ENCODE measurements around the gene DMKN.
A peak's percentile ranks its signal among the peaks of the same experiment; 100 is the strongest.

Gene DMKN

GRCh38 chr19:35498984-35499527, 14.4 kb downstream of the DMKN start:
- no peaks in the 10 kb centered on the region for H3K9me3 ChIP-seq (ENCODE audit: severe bottlenecking)
- H3K36me3 ChIP-seq (ENCODE audit: low read depth), result peaks cover 52% of the 10 kb centered on the region
- ATAC-seq (ENCODE audit: low read depth) (no peak), DNase-seq (ENCODE audit: low spot score) (no peak)
- H3K27ac ChIP-seq (ENCODE audit: poor library complexity, severe bottlenecking), result no peak overlapping the region
- H3K27me3 ChIP-seq (ENCODE audit: insufficient read depth, poor library complexity, severe bottlenecking), result no peaks in the 10 kb centered on the region
- no peaks in the 10 kb centered on the region for H3K4me1 ChIP-seq (ENCODE audit: insufficient read depth, poor library complexity, severe bottlenecking)
- H3K4me3 ChIP-seq (ENCODE audit: severe bottlenecking), result no peak overlapping the region
- no peak for TF ChIP-seq CTCF (IDR thresholded peaks at IDR 0.05; ENCODE audit: poor library complexity, severe bottlenecking)

GRCh38 chr19:35498220-35498619, 15.2 kb downstream of the DMKN start:
- peaks cover 2% of the 10 kb centered on the region for H3K27me3 ChIP-seq (ENCODE audit: insufficient read depth, poor library complexity, severe bottlenecking)
- no peaks in the 10 kb centered on the region for H3K4me1 ChIP-seq (ENCODE audit: insufficient read depth, poor library complexity, severe bottlenecking)

GRCh38 chr19:35497406-35497805, 16.0 kb downstream of the DMKN start:
- H3K4me3 ChIP-seq (ENCODE audit: severe bottlenecking), result no peak overlapping the region
- TF ChIP-seq CTCF (IDR thresholded peaks at IDR 0.05; ENCODE audit: poor library complexity, severe bottlenecking), result no peak
- H3K27ac ChIP-seq (ENCODE audit: poor library complexity, severe bottlenecking), result no peak overlapping the region
- H3K4me1 ChIP-seq (ENCODE audit: insufficient read depth, poor library complexity, severe bottlenecking), result no peaks in the 10 kb centered on the region
- peaks cover 43% of the 10 kb centered on the region for H3K36me3 ChIP-seq (ENCODE audit: low read depth)
- DNase-seq (ENCODE audit: low spot score), result no peak
- no peaks in the 10 kb centered on the region for H3K9me3 ChIP-seq (ENCODE audit: severe bottlenecking)
- H3K27me3 ChIP-seq (ENCODE audit: insufficient read depth, poor library complexity, severe bottlenecking), result peaks cover 6% of the 10 kb centered on the region
- no peak for ATAC-seq (ENCODE audit: low read depth)

More at GRCh38 chr19:35498220-35498619, 15.2 kb downstream of the DMKN start:
- no peak overlapping the region for H3K27ac ChIP-seq (ENCODE audit: poor library complexity, severe bottlenecking)
- TF ChIP-seq CTCF (IDR thresholded peaks at IDR 0.05; ENCODE audit: poor library complexity, severe bottlenecking), result no peak
- no peak overlapping the region for H3K4me3 ChIP-seq (ENCODE audit: severe bottlenecking)
- no peak for ATAC-seq (ENCODE audit: low read depth)
- H3K9me3 ChIP-seq (ENCODE audit: severe bottlenecking), result no peaks in the 10 kb centered on the region
- peaks cover 45% of the 10 kb centered on the region for H3K36me3 ChIP-seq (ENCODE audit: low read depth)
- DNase-seq (ENCODE audit: low spot score), result no peak

GRCh38 chr19:35495107-35496064, 18.1 kb downstream of the DMKN start:
- Histone ChIP-seq H3K4me3 (ENCODE audit: severe bottlenecking) (no peak overlapping the region), H3K27me3 (ENCODE audit: insufficient read depth, poor library complexity, severe bottlenecking) (peaks cover 10% of the 10 kb centered on the region), H3K4me1 (ENCODE audit: insufficient read depth, poor library complexity, severe bottlenecking) (no peaks in the 10 kb centered on the region), H3K36me3 (ENCODE audit: low read depth) (peaks cover 23% of the 10 kb centered on the region), H3K9me3 (ENCODE audit: severe bottlenecking) (no peaks in the 10 kb centered on the region), H3K27ac (ENCODE audit: poor library complexity, severe bottlenecking) (no peak overlapping the region)
- peak; percentile 82 for TF ChIP-seq CTCF (IDR thresholded peaks at IDR 0.05; ENCODE audit: poor library complexity, severe bottlenecking)
- ATAC-seq (ENCODE audit: low read depth) (peak; percentile 81), DNase-seq (ENCODE audit: low spot score) (no peak)

Measured in RWPE2 (cell line).